Nephron progenitor cell (in vitro differentiated cells): Measurements from ENCODE around the gene RASGRP2.
A peak's percentile ranks its signal among the peaks of the same experiment; 100 is the strongest.

Experiments used
- DNase-seq: peaks from one replicate; pipeline ENCODE4 v3.0.0; 2021
- H3K27ac Mint-ChIP-seq: 2 replicates; pipeline ENCODE4 v1.8.0; 2021; ENCODE audit warnings: mild to moderate bottlenecking, moderate library complexity, mixed read lengths
- H3K27me3 Mint-ChIP-seq: 2 replicates; pipeline ENCODE4 v1.8.0; 2021; ENCODE audit warnings: mild to moderate bottlenecking, low read depth, mixed read lengths; ENCODE audit not compliant: poor library complexity
- H3K36me3 Mint-ChIP-seq: 2 replicates; pipeline ENCODE4 v1.8.0; 2021; ENCODE audit warnings: low read depth, mixed read lengths
- H3K4me1 Mint-ChIP-seq: 2 replicates; pipeline ENCODE4 v1.8.0; 2021; ENCODE audit warnings: mixed read lengths
- H3K4me3 Mint-ChIP-seq: 2 replicates; pipeline ENCODE4 v1.8.0; 2021; ENCODE audit warnings: mild to moderate bottlenecking, moderate library complexity, mixed read lengths
- H3K9me3 Mint-ChIP-seq: 2 replicates; pipeline ENCODE4 v1.8.0; 2021; ENCODE audit warnings: mild to moderate bottlenecking, moderate library complexity, mixed read lengths
- TF ChIP-seq, protein P1 (sequence below): fragments of 200-600 bp; sonication (generic); IDR thresholded peaks from 2 replicates; pipeline ENCODE4 v1.5.0; 2021; ENCODE audit warnings: antibody characterized with exemption

RASGRP2 gene

DNA sequence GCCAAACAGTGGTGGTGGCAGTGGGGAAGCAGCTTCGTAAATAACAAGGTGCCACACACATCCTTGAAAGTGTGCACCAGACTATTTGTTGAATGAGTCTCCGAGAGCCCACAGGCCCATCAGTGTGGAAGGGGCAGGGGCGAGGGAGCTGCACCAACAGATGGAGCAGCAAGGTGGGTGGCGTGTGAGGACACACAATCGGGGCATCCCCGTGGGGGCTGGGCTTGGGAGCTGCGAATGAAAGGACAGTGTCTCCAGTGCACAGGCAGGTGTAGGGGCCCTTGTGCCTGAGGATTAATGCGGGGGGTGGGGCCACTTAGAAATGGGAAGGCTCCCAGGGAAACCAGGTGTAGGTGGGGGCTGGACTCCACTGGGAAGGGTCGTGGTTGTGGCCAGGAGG is 23.8 kb downstream of the RASGRP2 start:
- DNase-seq, result no peak
- Mint-ChIP-seq H3K4me3 (no peak overlapping the region), H3K27me3 (peaks cover 84% of the 10 kb centered on the region), H3K4me1 (peaks cover 46% of the 10 kb centered on the region), H3K9me3 (no peaks in the 10 kb centered on the region), H3K27ac (no peak overlapping the region), H3K36me3 (no peaks in the 10 kb centered on the region)
- TF ChIP-seq, protein P1, sequence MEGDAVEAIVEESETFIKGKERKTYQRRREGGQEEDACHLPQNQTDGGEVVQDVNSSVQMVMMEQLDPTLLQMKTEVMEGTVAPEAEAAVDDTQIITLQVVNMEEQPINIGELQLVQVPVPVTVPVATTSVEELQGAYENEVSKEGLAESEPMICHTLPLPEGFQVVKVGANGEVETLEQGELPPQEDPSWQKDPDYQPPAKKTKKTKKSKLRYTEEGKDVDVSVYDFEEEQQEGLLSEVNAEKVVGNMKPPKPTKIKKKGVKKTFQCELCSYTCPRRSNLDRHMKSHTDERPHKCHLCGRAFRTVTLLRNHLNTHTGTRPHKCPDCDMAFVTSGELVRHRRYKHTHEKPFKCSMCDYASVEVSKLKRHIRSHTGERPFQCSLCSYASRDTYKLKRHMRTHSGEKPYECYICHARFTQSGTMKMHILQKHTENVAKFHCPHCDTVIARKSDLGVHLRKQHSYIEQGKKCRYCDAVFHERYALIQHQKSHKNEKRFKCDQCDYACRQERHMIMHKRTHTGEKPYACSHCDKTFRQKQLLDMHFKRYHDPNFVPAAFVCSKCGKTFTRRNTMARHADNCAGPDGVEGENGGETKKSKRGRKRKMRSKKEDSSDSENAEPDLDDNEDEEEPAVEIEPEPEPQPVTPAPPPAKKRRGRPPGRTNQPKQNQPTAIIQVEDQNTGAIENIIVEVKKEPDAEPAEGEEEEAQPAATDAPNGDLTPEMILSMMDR, result no peak

DNA sequence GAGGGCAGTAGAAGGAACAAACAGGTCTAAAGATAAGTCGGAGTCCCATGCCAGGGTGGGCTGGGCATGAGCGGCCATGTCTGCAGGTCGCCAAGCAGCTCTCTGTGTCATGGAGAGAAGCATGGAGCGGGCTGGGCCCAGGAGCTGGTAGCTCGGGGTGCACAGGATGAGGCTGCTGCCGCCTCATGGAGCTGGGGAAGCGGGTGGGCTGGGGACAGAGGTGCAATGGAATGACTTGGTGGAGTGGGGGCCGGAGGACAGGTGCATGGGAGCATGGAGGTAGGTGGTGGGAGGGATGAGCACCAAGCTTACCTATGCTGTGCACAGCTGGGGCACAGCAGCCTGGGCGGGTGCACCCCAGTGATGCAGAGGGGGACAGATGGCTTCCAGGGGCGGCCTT is 24.5 kb downstream of the RASGRP2 start:
- Mint-ChIP-seq H3K4me1 (peaks cover 46% of the 10 kb centered on the region), H3K27me3 (peaks cover 92% of the 10 kb centered on the region), H3K27ac (no peak overlapping the region), H3K36me3 (no peaks in the 10 kb centered on the region), H3K9me3 (no peaks in the 10 kb centered on the region), H3K4me3 (no peak overlapping the region)
- TF ChIP-seq, protein P1, result no peak
- DNase-seq, result no peak

DNA sequence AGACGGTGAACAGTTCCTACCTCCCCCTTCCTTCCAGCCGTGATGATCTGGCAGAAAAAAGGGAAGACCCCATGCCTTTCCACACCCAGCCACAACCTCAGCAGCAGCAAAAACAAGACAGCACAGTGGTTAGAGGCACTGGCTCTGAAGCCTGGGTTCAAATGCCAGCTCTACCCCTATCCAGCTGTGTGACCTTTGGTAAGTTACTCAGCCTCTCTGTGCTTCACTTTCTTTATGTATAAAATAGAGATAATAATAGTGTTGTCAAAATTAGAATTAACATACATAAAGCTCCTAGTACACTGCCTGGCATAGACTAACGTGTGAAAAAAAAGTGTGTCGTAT is 25.2 kb downstream of the RASGRP2 start:
- Mint-ChIP-seq H3K36me3 (no peaks in the 10 kb centered on the region), H3K9me3 (no peaks in the 10 kb centered on the region), H3K4me3 (no peak overlapping the region), H3K27me3 (peaks cover 95% of the 10 kb centered on the region), H3K4me1 (peaks cover 46% of the 10 kb centered on the region), H3K27ac (no peak overlapping the region)
- TF ChIP-seq, protein P1, result no peak
- no peak for DNase-seq

DNA sequence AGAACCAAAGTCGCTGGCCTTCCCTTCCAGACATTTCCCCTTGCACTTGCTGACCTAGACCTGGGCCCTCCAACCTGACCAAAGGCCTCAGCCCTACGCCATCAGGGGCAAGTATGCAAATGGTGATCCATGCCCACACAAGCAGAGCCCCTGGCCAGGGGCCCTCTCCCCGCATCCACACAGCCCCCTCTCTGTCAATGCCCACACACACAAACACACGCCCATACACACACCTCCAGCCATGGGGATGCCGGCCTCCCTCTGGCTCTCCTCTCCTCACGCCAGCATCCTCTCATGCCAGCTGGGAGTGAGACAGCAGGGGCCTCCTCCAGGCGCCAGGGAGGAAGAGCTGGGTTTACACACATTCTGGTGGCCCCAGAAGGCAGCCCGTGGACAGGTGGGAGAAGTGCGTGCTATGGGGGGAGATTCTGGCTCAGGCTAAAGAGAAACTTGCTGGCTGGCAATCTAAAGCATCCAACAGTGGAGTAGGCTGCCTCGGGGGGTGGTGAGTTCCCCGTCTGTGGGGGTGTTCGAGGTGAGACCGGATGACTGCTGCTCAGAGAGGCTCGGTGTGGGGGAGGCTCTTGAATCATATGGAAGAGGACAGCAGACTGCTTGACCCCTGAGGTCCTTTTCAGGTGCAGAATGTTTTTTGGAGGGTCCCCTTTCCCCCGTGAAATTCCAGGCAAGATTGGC is 25.7 kb downstream of the RASGRP2 start:
- no peaks in the 10 kb centered on the region for H3K36me3 Mint-ChIP-seq
- no peaks in the 10 kb centered on the region for H3K9me3 Mint-ChIP-seq
- no peak overlapping the region for H3K4me3 Mint-ChIP-seq
- peaks cover 97% of the 10 kb centered on the region for H3K27me3 Mint-ChIP-seq
- TF ChIP-seq, protein P1, result no peak
- H3K4me1 Mint-ChIP-seq, result peaks cover 46% of the 10 kb centered on the region
- DNase-seq, result no peak
- H3K27ac Mint-ChIP-seq, result no peak overlapping the region

DNA sequence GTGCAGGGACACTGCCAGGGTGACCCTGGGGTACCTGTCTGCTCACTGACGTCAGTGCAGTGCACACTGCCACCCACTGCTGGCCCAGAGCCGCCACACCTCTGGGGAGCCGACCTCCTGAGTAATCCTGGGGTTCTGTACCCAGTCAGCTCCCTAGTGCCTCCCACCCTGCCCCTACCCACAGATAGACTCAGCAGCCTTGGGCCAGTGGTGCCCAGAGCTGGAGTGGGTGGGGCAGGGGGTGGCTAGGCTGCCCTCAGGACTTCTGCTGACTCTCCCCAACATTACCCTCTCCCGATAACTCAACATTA is 26.7 kb downstream of the RASGRP2 start:
- Mint-ChIP-seq H3K4me3 (peak overlapping the region; percentile 8), H3K27ac (no peak overlapping the region), H3K36me3 (no peaks in the 10 kb centered on the region), H3K27me3 (peaks cover 96% of the 10 kb centered on the region), H3K9me3 (no peaks in the 10 kb centered on the region), H3K4me1 (peaks cover 47% of the 10 kb centered on the region)
- TF ChIP-seq, protein P1, result no peak
- DNase-seq, result no peak

DNA sequence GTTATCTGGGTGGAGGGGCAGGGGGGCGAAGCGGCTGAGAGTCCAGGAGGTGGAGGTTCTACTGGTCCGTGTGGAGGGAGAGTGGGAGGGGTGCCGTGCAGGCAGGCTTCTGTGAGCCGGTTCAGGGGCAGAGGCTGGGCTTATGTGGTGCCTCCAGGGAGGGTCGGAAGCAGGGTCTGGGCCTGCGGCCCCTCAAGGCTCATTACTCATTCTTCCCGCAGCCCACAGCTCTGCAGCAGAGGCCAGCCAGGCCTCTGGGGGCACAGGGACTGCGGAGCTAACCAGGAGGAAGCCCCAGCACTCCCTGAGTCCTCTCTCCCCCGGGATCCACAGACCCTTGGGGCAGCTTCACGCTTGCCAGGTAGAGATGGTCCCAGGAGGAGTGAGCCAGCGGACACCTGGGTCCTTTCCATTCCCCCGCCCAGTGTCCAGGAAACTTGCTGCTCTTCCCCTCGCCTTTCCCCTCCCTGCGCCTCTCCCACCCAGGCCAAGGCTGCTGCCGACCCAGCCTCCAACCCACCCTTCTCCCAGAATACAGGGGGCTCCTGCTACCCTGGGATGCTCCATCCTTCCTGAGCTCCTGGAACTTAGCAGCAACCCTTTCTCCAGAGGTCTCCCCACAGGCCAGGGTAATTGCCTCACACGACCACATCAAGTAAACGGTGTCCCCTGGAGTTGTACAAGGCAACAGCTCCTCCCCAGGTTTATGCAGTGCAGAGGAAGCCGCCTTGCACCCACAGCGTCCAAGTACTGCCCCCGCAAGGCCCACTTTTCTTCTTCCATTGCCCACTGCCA is 27.3 kb downstream of the RASGRP2 start:
- Mint-ChIP-seq H3K27ac (no peak overlapping the region), H3K4me1 (peaks cover 52% of the 10 kb centered on the region), H3K4me3 (peak overlapping the region; percentile 13), H3K36me3 (no peaks in the 10 kb centered on the region), H3K27me3 (peaks cover 96% of the 10 kb centered on the region), H3K9me3 (no peaks in the 10 kb centered on the region)
- TF ChIP-seq, protein P1, result no peak
- peak; percentile 57 for DNase-seq
